ENCODE data around the gene C19orf18. TPM values are rescaled to one million over a fixed set of nuclear protein-coding genes. Genes with fewer than 3 reads are reported as not detected.
A peak's percentile ranks its signal among the peaks of the same experiment; 100 is the strongest.

C19orf18 gene
- total and polyA plus RNA-seq, 2 donors (not counting 1 experiment from before 2014, with no cell fraction given): 0.17 to 0.83 TPM

DNA sequence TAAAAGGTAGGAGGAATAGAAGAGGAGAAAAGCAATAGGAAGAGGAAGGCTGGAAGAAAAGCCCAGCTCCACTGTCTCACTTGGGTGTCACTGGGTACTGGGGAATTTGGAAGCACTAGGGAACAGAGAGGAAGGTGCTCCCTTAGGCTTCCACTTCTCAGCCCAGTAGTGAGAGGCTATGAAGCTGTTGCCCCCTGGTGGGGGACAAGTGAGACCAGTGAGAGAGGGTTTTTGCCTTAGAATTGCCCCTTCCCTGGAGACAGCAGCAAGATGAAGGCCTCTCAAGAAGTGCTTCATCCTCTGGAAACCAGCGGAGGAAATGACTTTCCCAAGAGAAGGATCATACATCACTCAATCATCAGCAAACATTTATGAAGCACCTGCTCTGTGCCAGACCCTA lies 33.0 kb upstream of the C19orf18 start:
- Histone ChIP-seq H2AFZ (ENCODE audit: low read length) (no peak overlapping the region), H3K4me2 (ENCODE audit: extremely low read depth, insufficient read depth, low read length) (no peak overlapping the region), H3K4me3 (replicated peaks in 1 of 4; ENCODE audit: control extremely low read depth in 1 of 4, insufficient read depth in 1 of 4, low read depth in 3 of 4, low read length in 4 of 4) (no peak overlapping the region), H3K4me1 (ENCODE audit: control insufficient read depth, extremely low read depth, insufficient read depth, low read length) (no peaks in the 10 kb centered on the region), H3K9ac (ENCODE audit: insufficient read depth, low read length) (no peak overlapping the region), H3K27ac (ENCODE audit: insufficient read depth, low read length) (no peak overlapping the region), H3K79me2 (ENCODE audit: control insufficient read depth, insufficient read depth, low read length) (peaks cover 2% of the 10 kb centered on the region), H3K36me3 (ENCODE audit: control insufficient read depth, insufficient read depth, low read length) (peaks cover 5% of the 10 kb centered on the region), H3K27me3 (ENCODE audit: control insufficient read depth, insufficient read depth, low read length) (no peaks in the 10 kb centered on the region), H4K20me1 (ENCODE audit: control insufficient read depth, extremely low read depth, insufficient read depth, low read length) (no peaks in the 10 kb centered on the region), H3K9me3 (ENCODE audit: control insufficient read depth, insufficient read depth, low read depth, low read length) (peaks cover 2% of the 10 kb centered on the region)
- DNase-seq (ENCODE audit: low read depth in 2 of 2): no peak
- TF ChIP-seq, protein P1, sequence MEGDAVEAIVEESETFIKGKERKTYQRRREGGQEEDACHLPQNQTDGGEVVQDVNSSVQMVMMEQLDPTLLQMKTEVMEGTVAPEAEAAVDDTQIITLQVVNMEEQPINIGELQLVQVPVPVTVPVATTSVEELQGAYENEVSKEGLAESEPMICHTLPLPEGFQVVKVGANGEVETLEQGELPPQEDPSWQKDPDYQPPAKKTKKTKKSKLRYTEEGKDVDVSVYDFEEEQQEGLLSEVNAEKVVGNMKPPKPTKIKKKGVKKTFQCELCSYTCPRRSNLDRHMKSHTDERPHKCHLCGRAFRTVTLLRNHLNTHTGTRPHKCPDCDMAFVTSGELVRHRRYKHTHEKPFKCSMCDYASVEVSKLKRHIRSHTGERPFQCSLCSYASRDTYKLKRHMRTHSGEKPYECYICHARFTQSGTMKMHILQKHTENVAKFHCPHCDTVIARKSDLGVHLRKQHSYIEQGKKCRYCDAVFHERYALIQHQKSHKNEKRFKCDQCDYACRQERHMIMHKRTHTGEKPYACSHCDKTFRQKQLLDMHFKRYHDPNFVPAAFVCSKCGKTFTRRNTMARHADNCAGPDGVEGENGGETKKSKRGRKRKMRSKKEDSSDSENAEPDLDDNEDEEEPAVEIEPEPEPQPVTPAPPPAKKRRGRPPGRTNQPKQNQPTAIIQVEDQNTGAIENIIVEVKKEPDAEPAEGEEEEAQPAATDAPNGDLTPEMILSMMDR (conservative IDR thresholded peaks at IDR 0.05 in 1 of 2, IDR thresholded peaks at IDR 0.05 in 1 of 2; ENCODE audit: low read depth in 1 of 2, low read length in 2 of 2): no peak
- TF ChIP-seq EZH2 (IDR thresholded peaks at IDR 0.05; ENCODE audit: low read length, missing control alignments): no peak

DNA sequence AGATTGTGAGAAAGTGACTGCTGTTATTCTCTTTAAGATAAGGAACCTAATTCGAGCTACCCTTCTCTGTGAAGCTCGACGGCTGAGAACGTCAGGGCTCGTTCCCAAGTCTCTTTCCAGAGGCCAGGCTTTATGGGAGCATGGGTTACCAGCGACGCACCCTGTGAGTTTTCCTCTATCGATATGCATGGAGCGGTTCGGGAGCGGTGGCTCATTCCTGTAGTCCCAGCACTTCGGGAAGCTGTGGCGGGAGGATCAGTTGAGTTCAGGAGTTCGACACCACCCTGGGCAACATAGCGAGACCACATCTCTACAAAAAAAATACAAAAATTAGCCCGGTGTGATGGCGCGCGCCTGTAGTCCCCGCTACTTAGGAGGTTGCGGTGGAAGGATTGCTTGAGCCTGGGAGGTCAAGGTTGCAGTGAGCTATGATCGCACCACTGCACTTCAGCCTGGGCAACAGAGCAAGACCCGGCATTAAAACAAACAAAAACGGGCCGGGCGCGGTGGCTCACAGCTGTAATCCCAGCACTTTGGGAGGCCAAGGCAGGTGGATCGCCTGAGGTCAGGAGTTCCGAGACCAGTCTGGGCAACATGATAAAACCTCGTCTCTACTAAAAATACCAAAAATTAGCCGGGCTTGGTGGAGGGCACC lies 29.0 kb upstream of the C19orf18 start:
- no peaks in the 10 kb centered on the region for H3K27me3 ChIP-seq (ENCODE audit: control insufficient read depth, insufficient read depth, low read length)
- peak; percentile 32 to 42 for DNase-seq (ENCODE audit: low read depth in 2 of 2)
- H3K4me3 ChIP-seq (replicated peaks in 1 of 4; ENCODE audit: control extremely low read depth in 1 of 4, insufficient read depth in 1 of 4, low read depth in 3 of 4, low read length in 4 of 4): peak overlapping the region; percentile 66 to 95 (median 78)
- H3K9ac ChIP-seq (ENCODE audit: insufficient read depth, low read length): peak overlapping the region; percentile 95
- H4K20me1 ChIP-seq (ENCODE audit: control insufficient read depth, extremely low read depth, insufficient read depth, low read length): no peaks in the 10 kb centered on the region
- H3K36me3 ChIP-seq (ENCODE audit: control insufficient read depth, insufficient read depth, low read length): peaks cover 21% of the 10 kb centered on the region
- H3K27ac ChIP-seq (ENCODE audit: insufficient read depth, low read length): peak overlapping the region; percentile 87
- no peaks in the 10 kb centered on the region for H3K4me1 ChIP-seq (ENCODE audit: control insufficient read depth, extremely low read depth, insufficient read depth, low read length)
- TF ChIP-seq, protein P1 (conservative IDR thresholded peaks at IDR 0.05 in 1 of 2, IDR thresholded peaks at IDR 0.05 in 1 of 2; ENCODE audit: low read depth in 1 of 2, low read length in 2 of 2): no peak
- TF ChIP-seq EZH2 (IDR thresholded peaks at IDR 0.05; ENCODE audit: low read length, missing control alignments): no peak
- H3K79me2 ChIP-seq (ENCODE audit: control insufficient read depth, insufficient read depth, low read length): peaks cover 13% of the 10 kb centered on the region
- H3K4me2 ChIP-seq (ENCODE audit: extremely low read depth, insufficient read depth, low read length): peak overlapping the region; percentile 90
- peaks cover 5% of the 10 kb centered on the region for H3K9me3 ChIP-seq (ENCODE audit: control insufficient read depth, insufficient read depth, low read depth, low read length)
- H2AFZ ChIP-seq (ENCODE audit: low read length): peak overlapping the region; percentile 91

DNA sequence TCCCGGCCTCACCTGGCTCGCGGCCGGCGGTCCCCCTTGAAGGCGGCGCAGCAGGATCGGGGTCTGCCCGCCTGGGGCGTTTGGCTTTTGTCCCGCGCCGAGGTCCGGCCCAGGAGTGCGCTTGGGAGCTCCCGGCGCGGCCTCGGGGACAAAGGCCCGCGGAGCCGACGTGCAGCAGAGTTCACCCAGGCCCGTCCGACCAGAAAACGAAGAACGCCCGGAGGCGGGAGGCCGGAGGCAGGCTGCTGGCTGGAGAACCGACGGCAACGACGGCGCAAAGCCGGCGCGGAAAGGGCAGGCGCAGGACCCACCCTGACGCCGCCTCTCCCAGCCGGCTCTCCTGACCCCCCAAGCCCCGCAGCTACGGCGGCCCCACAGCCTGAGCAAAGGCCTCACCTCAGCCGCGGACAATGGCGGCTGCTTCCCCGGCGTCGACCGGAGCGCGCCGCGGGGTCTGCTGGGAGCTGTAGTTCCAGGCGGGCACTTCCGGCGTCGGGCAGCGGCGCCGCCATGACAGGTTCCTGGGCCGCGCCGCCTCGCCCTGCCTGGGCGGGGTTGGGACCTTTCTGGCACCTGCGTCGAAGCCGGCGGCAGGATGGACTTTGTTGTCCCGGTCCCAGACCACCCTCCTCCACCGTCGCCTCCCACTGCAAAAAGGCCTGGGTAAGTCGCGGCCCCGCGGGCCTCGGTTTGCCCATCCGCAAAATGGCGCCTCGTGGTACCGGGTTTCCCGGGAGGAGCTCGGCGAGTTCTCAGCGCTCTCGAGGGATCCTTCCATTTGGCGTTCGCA lies 28.2 kb upstream of the C19orf18 start, which contains the start of gene ZNF606:
TSS of gene ZNF606 (minus strand) at position 437 of the 790 bp plus-strand sequence. CDS start 1,501 bp downstream, outside the sequence.
- Histone ChIP-seq H3K27ac (ENCODE audit: insufficient read depth, low read length) (peak within 1 kb of the TSS; percentile 87), H2AFZ (ENCODE audit: low read length) (peak within 1 kb of the TSS; percentile 91), H3K9ac (ENCODE audit: insufficient read depth, low read length) (peak within 1 kb of the TSS; percentile 95), H3K36me3 (ENCODE audit: control insufficient read depth, insufficient read depth, low read length) (peaks cover 21% of the 10 kb centered on the region), H3K9me3 (ENCODE audit: control insufficient read depth, insufficient read depth, low read depth, low read length) (peaks cover 5% of the 10 kb centered on the region), H4K20me1 (ENCODE audit: control insufficient read depth, extremely low read depth, insufficient read depth, low read length) (no peaks in the 10 kb centered on the region), H3K4me3 (replicated peaks in 1 of 4; ENCODE audit: control extremely low read depth in 1 of 4, insufficient read depth in 1 of 4, low read depth in 3 of 4, low read length in 4 of 4) (peak within 1 kb of the TSS; percentile 66 to 95 (median 78)), H3K79me2 (ENCODE audit: control insufficient read depth, insufficient read depth, low read length) (peaks cover 13% of the 10 kb centered on the region), H3K27me3 (ENCODE audit: control insufficient read depth, insufficient read depth, low read length) (no peaks in the 10 kb centered on the region), H3K4me2 (ENCODE audit: extremely low read depth, insufficient read depth, low read length) (peak within 1 kb of the TSS; percentile 91), H3K4me1 (ENCODE audit: control insufficient read depth, extremely low read depth, insufficient read depth, low read length) (no peaks in the 10 kb centered on the region)
- peak; percentile 89 for DNase-seq (ENCODE audit: low read depth in 2 of 2)
- no peak for TF ChIP-seq EZH2 (IDR thresholded peaks at IDR 0.05; ENCODE audit: low read length, missing control alignments)
- TF ChIP-seq, protein P1 (conservative IDR thresholded peaks at IDR 0.05 in 1 of 2, IDR thresholded peaks at IDR 0.05 in 1 of 2; ENCODE audit: low read depth in 1 of 2, low read length in 2 of 2): no peak
